Measurements from ENCODE around the gene MOB1B. TPM values are rescaled to one million over a fixed set of nuclear protein-coding genes. Genes with fewer than 3 reads are reported as not detected.

Gene MOB1B
- total RNA-seq, 6 donors from 2014 or later: 10.5 to 34.3 (median 24.2) TPM

DNA sequence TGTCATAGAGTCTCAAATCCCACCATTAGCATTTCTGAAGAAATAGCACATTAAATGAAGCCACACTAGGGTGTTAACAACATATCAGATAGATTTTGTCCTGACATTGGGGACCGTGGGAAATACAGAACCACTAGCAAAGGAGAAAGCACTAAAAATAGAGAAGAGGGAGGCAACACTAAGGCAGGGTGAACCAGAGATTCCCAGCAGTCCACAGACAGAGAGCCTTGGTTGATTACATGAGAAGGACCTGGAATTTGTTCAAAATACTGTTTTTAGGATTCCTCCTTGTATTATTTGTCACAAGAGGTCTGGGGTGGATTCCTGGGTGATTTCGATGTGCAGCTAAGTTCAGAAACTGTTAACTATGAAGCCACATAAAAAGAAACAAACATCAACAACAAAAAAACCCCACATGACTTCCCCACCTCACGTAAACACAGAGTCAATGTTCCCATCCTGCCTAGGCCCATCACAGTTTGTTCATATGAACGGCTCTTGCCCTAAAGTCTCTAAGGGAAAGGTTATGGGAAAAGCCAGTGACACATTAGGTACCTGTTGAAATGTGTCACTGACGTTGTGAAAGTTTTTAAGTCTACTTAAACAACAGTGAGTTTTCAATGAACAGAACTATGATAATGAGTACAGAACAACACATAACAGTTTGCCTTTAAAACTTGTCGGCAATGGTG lies 38.9 kb upstream of the MOB1B start:
- H3K27ac ChIP-seq: no peak overlapping the region
- no peaks in the 10 kb centered on the region for H3K36me3 ChIP-seq
- no peak for DNase-seq
- TF ChIP-seq POLR2AphosphoS5 (IDR thresholded peaks at IDR 0.05) (no peak), CTCF (IDR thresholded peaks at IDR 0.05) (no peak), EP300 (IDR thresholded peaks at IDR 0.05) (no peak), POLR2A (IDR thresholded peaks at IDR 0.05) (no peak)
- WGBS, 2 donors: 62 to 68% methylated on average over 6 of the region's 6 CpGs
- H3K4me1 ChIP-seq: no peaks in the 10 kb centered on the region
- ATAC-seq (ENCODE audit: low FRiP score in 2 of 2): no peak
- H3K9me3 ChIP-seq: no peaks in the 10 kb centered on the region
- H3K27me3 ChIP-seq: no peaks in the 10 kb centered on the region
- H3K4me3 ChIP-seq: no peak overlapping the region

DNA sequence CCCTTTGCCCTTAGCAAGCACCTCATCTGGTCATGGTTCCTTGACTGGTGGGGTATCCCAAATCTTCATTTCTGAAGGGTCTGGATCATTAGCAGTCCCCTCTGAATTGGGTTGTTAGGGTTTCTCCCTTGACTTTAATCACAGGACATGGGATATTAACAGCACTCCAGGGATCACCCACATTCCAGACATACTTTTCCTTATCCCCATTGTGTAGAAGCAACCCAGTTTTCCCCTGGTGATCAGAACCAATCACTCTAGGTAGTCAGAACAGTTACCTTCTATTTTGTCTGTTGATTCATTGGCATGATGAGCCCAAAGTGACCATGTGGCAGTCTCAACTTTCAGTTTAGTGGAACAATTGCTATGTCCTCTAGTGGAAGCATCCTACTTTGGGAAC lies 33.4 kb upstream of the MOB1B start:
- no peak overlapping the region for H3K4me3 ChIP-seq
- H3K9me3 ChIP-seq: no peaks in the 10 kb centered on the region
- no peaks in the 10 kb centered on the region for H3K27me3 ChIP-seq
- no peaks in the 10 kb centered on the region for H3K36me3 ChIP-seq
- DNase-seq (no peak), ATAC-seq (ENCODE audit: low FRiP score in 2 of 2) (no peak)
- no peak overlapping the region for H3K27ac ChIP-seq
- no peaks in the 10 kb centered on the region for H3K4me1 ChIP-seq
- no peak for TF ChIP-seq CTCF (IDR thresholded peaks at IDR 0.05)
- TF ChIP-seq EP300 (IDR thresholded peaks at IDR 0.05): no peak
- no peak for TF ChIP-seq POLR2A (IDR thresholded peaks at IDR 0.05)

- H3K4me1 ChIP-seq: no peaks in the 10 kb centered on the region
- 80 to 84% methylated on average over 3 of the region's 3 CpGs for WGBS, 2 donors
Observed at GRCh38 chr4:70873216-70873615, 29.0 kb upstream of the MOB1B start.

DNA sequence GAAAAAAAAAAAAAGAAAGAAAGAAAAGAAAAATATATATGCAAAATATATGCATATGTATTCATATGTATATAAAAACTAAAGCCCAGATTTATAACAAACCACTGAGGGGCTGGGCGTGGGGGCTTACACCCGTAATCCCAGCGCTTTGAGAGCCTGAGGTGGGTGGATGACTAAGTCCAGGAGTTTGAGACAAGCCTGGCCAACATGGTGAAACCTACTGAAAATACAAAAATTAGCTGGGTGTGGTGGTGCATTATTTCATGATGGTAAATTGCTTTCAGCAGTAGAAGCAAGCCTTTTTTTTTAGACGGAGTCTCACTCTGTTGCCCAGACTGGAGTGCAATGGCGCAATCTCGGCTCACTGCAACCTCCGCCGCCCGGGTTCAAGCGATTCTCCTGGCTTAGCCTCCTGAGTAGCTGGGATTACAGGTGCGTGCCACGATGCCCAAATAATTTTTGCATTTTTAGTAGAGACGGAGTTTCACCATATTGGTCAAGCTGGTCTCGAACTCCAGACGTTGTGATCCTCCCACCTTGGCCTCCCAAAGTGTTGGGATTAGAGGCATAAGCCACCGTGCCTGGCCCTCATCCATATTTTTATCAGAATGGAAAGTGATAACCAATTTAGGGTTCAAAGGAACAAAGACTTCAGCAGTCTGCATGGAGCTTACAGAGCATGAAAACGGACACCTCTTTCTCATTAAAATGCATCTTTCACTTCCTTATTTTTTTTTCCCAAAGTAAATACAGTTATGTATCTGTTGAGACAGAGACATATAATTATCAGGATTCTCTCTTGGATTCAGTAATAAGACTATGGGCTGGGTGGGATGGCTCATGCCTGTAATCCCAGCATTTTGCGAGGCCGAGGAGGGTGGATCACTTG lies 27.7 kb upstream of the MOB1B start:
- Histone ChIP-seq H3K4me1 (no peaks in the 10 kb centered on the region), H3K27me3 (no peaks in the 10 kb centered on the region), H3K27ac (no peak overlapping the region), H3K36me3 (no peaks in the 10 kb centered on the region), H3K4me3 (no peak overlapping the region), H3K9me3 (no peaks in the 10 kb centered on the region)
- no peak for DNase-seq
- TF ChIP-seq POLR2AphosphoS5 (IDR thresholded peaks at IDR 0.05) (no peak), CTCF (IDR thresholded peaks at IDR 0.05) (no peak), EP300 (IDR thresholded peaks at IDR 0.05) (no peak), POLR2A (IDR thresholded peaks at IDR 0.05) (no peak)
- ATAC-seq (ENCODE audit: low FRiP score in 2 of 2): no peak
- 86 to 92% methylated on average over 19 of the region's 19 CpGs for WGBS, 2 donors

More at GRCh38 chr4:70873216-70873615, 29.0 kb upstream of the MOB1B start:
- ATAC-seq (ENCODE audit: low FRiP score in 2 of 2) (no peak), DNase-seq (no peak)
- Histone ChIP-seq H3K36me3 (no peaks in the 10 kb centered on the region), H3K4me3 (no peak overlapping the region), H3K27me3 (no peaks in the 10 kb centered on the region), H3K9me3 (no peaks in the 10 kb centered on the region), H3K27ac (no peak overlapping the region)
- TF ChIP-seq POLR2AphosphoS5 (IDR thresholded peaks at IDR 0.05): no peak
- TF ChIP-seq POLR2A (IDR thresholded peaks at IDR 0.05): no peak
- TF ChIP-seq EP300 (IDR thresholded peaks at IDR 0.05): no peak
- TF ChIP-seq CTCF (IDR thresholded peaks at IDR 0.05): no peak

Measured in upper lobe of left lung (tissue), 6 donors.